ENCODE results near the gene UMAD1. TPM values are rescaled to one million over a fixed set of nuclear protein-coding genes. Genes with fewer than 3 reads are reported as not detected.
A peak's percentile ranks its signal among the peaks of the same experiment; 100 is the strongest.
"Not testable (repeated sequence)": the region's sequence is repeated elsewhere in the genome, so short reads cannot be mapped to it uniquely, and the experiment has no call there.

The UMAD1 gene
- total RNA-seq, 1 experiment from 2014 or later: 15.6 TPM

DNA sequence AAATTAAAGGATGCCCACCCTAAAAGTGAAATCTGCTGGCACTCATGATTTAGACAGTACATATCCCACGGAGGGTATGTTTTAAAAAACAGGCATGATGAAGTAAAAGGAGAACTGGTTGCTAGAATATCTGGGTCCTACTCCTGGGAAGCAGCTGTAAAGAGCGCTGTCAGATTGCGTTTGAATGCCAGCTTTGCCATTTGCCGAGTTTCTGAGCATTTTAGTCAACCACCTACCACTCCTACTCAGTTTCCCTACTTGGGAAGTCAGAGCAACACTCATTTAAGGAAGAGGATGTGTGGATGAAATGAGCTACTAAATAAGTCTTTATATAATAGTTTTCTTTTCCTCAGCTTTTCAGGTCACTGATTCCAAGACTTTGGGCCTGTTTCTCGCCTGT is 1.1 kb upstream of the UMAD1 start:
- peak in 1 of 2 experiments; percentile 35 for DNase-seq
- Histone ChIP-seq H3K27me3 (no peaks in the 10 kb centered on the region), H3K4me3 (peak overlapping the region; percentile 89), H3K36me3 (no peaks in the 10 kb centered on the region), H3K27ac (peak overlapping the region; percentile 78), H3K9me3 (replicated peaks) (no peaks in the 10 kb centered on the region), H3K4me1 (no peaks in the 10 kb centered on the region)

DNA sequence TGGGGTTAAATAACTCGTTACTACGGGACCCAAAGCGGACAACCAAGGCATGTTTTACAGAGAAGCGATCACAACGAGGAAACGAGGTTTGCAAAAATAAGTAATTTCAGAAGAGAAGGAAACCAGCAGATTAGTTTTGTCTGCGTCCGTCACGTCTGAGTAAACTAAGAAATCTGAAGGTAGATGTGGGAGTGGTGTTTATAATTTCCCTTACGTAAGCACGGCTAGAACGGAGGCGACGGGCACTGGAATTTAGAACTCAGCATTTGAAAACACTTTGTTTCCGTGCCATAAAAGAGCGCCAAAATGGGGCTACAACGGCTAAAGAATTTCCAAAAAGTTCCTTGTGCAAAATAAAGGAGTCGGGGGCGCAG is 718 bp upstream of the UMAD1 start:
- Histone ChIP-seq H3K36me3 (no peaks in the 10 kb centered on the region), H3K9me3 (replicated peaks) (no peaks in the 10 kb centered on the region), H3K4me3 (peak overlapping the region; percentile 89), H3K27me3 (no peaks in the 10 kb centered on the region), H3K27ac (peak overlapping the region; percentile 78), H3K4me1 (no peaks in the 10 kb centered on the region)
- no peak for DNase-seq

DNA sequence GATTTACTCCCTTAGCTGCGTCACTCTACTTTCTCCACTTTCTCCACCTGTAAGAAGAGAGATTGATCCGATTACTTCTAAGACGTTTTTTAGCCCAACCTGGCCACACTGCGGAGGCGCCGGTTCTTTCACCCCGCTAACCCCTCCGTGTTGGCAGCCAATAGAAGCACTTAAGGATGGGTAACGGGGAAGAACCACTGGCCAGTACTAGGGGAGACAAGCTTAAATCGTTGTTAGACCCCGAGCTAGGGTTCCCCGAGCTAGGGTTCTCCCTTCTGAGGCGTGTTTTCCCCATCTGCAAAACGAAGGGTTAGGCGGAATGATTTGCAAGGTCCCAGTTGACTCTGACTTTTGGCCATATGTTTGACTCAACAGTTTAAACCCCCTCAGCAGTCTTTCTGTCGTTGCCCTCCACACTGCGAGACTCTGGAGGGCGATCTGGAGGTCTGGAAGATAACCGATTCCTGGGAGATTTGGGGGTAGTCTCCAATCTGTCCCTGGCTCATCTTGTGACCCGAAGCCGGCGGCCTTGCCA is 644 bp downstream of the UMAD1 start:
- DNase-seq: peak in 1 of 2 experiments; percentile 48
- Histone ChIP-seq H3K27ac (peak overlapping the region; percentile 78), H3K9me3 (replicated peaks) (no peaks in the 10 kb centered on the region), H3K4me1 (no peaks in the 10 kb centered on the region), H3K4me3 (peak overlapping the region; percentile 89), H3K36me3 (no peaks in the 10 kb centered on the region), H3K27me3 (no peaks in the 10 kb centered on the region)

DNA sequence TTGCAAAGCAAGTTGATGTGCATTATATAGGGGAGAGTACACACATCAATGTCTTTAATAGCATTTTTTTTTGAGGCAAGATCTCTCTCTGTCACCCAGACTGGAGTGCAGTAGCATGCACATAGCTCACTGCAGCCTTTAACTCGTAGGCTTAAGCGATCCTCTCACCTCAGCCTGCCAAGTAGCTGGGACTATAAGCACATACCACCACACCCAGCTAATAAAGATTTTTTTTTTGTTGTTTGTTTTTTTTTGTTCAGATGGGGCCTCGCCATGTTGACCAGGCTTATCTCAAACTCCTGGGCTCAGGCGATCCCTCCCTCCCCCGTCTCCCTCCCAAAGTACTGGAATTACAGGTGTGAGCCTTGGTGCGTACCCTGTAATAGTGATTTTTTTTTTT is 1.5 kb downstream of the UMAD1 start:
- H3K4me3 ChIP-seq: no peak overlapping the region
- H3K4me1 ChIP-seq: no peaks in the 10 kb centered on the region
- DNase-seq: no peak
- H3K27me3 ChIP-seq: no peaks in the 10 kb centered on the region
- H3K36me3 ChIP-seq: no peaks in the 10 kb centered on the region
- H3K27ac ChIP-seq: no peak overlapping the region
- H3K9me3 ChIP-seq (replicated peaks): no peaks in the 10 kb centered on the region

DNA sequence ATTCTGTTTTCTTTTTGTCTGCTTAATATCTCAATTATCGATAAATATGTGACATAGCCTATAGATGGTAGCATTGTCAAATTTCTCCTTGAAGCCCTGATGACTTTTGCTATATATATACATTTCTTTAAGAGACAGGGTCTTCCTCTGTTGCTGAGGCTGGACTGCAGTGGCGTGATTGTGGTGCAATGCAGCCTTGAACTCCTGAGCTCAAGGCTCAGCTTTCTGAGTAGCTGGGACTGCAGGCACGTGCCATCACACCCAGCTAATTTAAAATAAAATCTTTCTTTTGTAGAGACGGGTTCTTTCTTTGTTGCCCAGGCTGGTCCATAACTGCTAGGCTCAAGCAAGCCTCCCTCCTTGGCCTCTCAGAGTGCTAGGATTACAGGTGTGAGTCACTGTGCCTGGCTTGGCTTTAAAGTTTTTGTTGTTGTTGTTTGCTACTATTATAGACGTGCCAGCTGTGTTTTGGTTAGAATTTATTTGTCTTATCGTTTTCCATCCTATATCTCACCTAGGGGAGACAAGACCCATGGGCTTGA is 7.0 kb downstream of the UMAD1 start:
- H3K36me3 ChIP-seq: no peaks in the 10 kb centered on the region
- no peaks in the 10 kb centered on the region for H3K9me3 ChIP-seq (replicated peaks)
- no peaks in the 10 kb centered on the region for H3K27me3 ChIP-seq

DNA sequence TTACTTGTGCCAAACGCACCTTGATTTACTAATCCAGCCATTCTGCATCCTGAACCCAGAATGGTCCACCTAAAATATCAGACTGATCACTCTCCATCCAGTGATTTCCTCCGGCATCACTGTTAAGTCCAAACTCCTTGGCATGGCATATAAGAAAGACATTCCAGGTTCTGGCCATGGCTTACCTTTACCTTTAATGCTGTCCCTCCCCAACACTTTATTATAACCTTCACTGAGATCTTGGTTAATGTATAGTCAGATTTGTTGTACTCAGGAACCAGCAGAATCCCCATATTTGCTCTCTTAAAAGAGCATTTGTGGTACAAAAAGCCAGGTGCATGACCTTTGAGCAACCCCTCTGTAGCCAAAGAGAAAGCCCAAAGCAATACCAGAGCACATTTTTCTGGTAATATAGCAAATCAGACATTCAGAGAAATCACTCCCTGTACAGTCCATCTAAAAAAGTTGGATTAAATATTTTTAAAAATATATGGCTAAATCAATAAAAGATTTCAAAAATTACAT is 10.2 kb downstream of the UMAD1 start:
- Histone ChIP-seq H3K4me1 (no peaks in the 10 kb centered on the region), H3K27me3 (no peaks in the 10 kb centered on the region), H3K27ac (no peak overlapping the region), H3K4me3 (no peak overlapping the region), H3K9me3 (replicated peaks) (no peaks in the 10 kb centered on the region), H3K36me3 (no peaks in the 10 kb centered on the region)
- no peak for DNase-seq

More for the DNA sequence above, 7.0 kb downstream of the UMAD1 start:
- H3K27ac ChIP-seq: no peak overlapping the region
- no peak for DNase-seq
- no peak overlapping the region for H3K4me3 ChIP-seq
- H3K4me1 ChIP-seq: no peaks in the 10 kb centered on the region

DNA sequence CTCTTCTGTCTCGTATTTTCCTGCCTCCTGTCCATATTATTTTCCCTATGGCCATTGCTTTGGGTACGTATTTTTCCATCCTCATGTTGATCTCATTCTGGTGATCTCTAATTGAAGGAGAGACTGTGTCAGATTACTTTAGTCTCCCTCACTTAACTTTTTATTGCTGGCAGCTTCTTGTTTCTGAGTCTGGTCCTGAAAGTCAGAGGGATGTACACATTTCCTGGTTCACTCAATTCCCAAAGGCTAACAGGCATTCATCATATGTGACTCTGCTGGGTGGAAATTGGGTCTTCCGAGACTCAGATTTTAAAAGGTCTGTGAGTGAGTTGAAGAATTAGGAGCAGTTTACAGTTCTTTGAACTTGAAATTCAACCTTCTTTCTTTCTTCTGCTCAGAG is 10.9 kb downstream of the UMAD1 start:
- Histone ChIP-seq H3K9me3 (replicated peaks) (no peaks in the 10 kb centered on the region), H3K27me3 (no peaks in the 10 kb centered on the region), H3K4me3 (no peak overlapping the region), H3K36me3 (no peaks in the 10 kb centered on the region), H3K27ac (no peak overlapping the region), H3K4me1 (no peaks in the 10 kb centered on the region)
- DNase-seq: no peak

DNA sequence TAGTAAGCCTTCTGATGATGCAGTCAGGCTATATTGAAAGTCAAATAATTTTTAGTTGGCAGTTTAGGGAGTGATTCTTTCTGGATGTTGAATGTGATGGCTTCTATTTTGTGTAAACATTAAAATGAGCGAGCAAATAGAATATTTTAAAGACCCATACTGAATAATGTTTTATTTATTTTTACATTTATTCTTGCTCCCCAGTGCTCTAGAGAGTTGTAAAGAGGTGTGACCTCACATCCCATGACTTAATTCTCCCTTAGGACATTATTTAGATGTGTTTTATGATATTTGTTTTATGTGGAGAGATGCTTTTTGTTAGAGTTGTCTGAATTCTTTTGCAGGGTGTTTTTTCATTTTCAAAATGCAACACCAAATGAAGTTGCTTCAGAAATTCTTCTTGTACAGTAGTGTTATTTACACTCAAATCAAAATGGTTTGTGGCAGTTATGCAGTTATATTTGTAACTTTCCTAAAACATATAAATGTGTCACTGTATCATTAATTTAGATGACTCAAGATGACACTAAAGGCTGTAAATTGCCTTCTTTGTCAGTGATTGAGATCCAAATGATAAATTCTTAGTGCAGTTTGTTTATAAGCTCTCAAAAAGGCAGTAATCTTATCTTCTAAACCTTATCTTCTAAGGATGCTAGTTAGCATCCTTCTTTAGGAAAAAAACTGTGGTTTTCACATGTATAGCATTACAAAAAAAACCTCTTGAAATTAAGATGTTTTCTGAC is 12.4 kb downstream of the UMAD1 start:
- H3K27me3 ChIP-seq: no peaks in the 10 kb centered on the region
- H3K27ac ChIP-seq: no peak overlapping the region
- H3K36me3 ChIP-seq: no peaks in the 10 kb centered on the region
- no peaks in the 10 kb centered on the region; the same call in 1 of the 2 replicates for H3K9me3 ChIP-seq (replicated peaks)
- no peaks in the 10 kb centered on the region for H3K4me1 ChIP-seq
- H3K4me3 ChIP-seq: no peak overlapping the region
- DNase-seq: no peak

DNA sequence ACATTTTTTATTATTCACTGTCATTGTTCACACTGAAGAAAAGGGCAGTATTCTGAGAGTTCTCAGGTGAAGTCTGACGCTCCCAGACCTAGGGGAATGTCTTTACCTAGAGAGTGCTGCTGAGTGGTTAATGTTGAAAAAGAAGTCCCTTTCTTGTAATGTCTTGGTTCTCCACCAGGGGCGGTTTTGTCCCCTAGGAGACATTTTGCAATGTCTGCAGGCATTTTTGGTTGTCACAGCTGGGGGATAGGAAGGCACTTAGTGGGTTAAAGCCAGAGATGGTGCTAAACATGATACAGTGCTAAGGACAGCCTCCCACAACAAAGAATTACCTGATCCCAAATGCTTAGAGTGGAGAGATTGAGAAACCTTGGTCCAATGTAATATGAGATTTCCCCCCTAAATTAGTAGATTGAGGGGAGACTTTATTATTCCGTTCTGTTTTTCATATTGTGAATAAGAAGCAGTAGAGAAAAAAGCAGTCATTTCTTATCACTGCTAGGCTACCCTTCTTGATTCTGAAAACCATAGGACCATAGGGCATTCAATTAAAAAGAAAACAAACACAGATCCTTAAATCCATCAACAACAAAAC is 13.1 kb downstream of the UMAD1 start:
- Histone ChIP-seq H3K4me1 (no peaks in the 10 kb centered on the region), H3K9me3 (replicated peaks) (no peaks in the 10 kb centered on the region; the same call in 1 of the 2 replicates), H3K27me3 (no peaks in the 10 kb centered on the region), H3K27ac (no peak overlapping the region), H3K4me3 (no peak overlapping the region), H3K36me3 (no peaks in the 10 kb centered on the region)
- DNase-seq: peak; percentile 36 to 62

DNA sequence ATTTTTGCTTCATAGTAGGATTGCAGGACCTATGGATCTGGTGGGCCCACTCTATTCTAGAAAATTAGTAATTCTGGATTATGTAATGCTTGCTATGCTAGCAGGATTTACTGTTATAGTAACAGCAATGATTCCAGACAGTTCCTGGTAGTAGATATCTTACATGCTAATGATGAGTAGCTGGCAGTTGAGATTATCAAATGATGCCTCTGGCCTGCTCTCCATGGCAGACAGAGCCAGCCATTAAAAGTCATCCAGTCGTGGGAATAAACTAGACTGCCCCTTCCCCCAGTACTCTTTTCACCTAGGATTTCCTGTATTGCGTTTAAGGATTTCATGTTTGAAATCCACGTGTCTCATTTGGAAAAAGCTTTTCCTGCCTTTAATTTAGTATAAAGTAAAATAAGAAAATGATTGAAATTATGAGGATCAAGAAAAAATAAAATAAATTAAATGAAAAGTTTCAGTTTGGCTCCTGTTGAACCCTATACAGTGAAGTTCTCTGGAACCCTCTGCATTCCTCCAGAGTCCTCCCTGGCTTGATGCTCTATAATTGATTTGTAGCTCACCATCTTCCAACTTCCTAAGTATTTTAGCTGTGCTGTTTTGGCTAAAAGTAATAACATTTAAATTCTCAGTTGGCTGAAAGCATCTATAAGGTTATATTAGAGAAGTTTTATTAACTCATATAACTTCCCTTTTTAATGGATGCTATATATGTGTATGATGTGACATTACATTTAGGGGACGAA is 14.6 kb downstream of the UMAD1 start:
- Histone ChIP-seq H3K9me3 (replicated peaks) (no peaks in the 10 kb centered on the region; the same call in 1 of the 2 replicates), H3K27me3 (no peaks in the 10 kb centered on the region), H3K4me3 (no peak overlapping the region), H3K36me3 (no peaks in the 10 kb centered on the region), H3K27ac (no peak overlapping the region), H3K4me1 (no peaks in the 10 kb centered on the region)
- DNase-seq: no peak

DNA sequence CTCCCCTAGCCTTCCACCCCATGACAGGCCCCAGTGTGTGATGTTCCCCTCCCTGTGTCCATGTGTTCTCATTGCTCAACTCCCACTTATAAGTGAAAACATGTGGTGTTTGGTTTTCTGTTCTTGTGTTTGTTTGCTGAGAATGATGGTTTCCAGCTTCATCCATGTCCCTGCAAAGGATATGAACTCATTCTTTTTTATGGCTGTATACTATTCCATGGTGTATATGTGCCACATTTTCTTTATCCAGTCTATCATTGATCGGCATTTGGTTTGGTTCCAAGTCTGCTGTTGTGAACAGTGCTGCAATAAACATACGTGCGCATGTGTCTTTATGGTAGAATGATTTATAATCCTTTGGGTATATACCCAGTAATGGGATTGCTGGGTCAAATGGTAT is 15.9 kb downstream of the UMAD1 start:
- not testable (repeated sequence) for H3K4me1 ChIP-seq; H3K36me3 ChIP-seq; DNase-seq; H3K4me3 ChIP-seq; H3K27me3 ChIP-seq; H3K27ac ChIP-seq; H3K9me3 ChIP-seq (replicated peaks)

DNA sequence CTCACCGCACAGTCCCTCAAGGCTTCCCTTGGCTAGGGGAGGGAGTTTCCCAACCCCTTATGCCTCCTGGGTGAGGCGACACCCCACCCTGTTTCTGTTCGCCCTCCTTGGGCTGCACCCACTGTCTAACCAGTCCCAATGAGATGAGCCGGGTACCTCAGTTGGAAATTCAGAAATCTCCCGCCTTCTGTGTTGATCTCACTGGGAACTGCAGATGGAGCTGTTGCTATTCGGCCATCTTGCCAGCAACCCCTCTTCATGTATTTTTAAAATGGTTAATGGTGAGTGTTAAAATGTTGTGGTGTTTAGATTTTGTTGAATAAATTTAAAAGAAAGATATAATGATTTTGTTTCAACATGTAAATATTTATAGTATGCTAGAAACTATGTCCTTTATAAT is 22.0 kb downstream of the UMAD1 start:
- Histone ChIP-seq H3K9me3 (replicated peaks) (no peaks in the 10 kb centered on the region; the same call in 1 of the 2 replicates), H3K36me3 (no peaks in the 10 kb centered on the region), H3K27me3 (no peaks in the 10 kb centered on the region), H3K4me3 (no peak overlapping the region), H3K27ac (no peak overlapping the region), H3K4me1 (no peaks in the 10 kb centered on the region)
- DNase-seq: peak in 1 of 2 experiments; percentile 48

DNA sequence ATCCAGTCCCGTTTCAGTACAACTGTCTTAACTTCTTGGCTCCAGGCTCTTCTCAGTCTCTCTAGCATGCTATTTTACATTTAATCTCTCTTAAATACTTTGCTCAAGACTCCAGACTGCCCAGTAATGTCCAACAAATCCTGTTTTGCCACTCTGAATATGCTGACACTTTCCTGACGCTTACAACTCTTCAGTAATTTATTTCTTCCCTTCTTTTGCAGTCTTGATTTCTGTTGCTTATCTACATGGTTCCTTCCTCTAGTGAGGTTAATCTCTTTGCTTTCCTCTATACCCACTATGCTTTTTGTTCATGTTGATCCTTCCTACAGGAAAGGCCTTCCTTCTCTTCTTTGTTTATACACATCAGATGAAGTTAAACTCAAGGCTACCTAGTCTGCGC is 23.7 kb downstream of the UMAD1 start:
- Histone ChIP-seq H3K27ac (no peak overlapping the region), H3K4me1 (no peaks in the 10 kb centered on the region), H3K4me3 (no peak overlapping the region), H3K27me3 (no peaks in the 10 kb centered on the region), H3K9me3 (replicated peaks) (no peaks in the 10 kb centered on the region), H3K36me3 (no peaks in the 10 kb centered on the region)
- DNase-seq: no peak

DNA sequence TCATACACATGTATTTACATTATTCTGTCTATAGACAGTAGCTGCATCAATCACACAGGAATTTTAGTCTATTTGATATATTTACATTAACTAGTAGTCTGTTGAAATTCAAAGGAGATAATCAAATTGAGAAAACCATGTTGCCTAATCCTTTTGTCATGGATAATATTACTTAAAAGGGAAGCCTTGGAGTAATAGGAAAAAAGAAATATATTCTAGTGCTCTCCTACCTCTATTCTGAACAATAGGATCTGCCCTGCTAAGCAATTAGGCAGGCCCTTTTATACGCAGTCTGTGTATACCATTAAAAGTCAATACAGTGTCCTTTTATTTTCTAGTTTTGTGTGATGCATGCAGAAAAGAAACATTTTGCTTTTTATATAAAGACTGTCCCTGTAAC is 24.5 kb downstream of the UMAD1 start:
- H3K27me3 ChIP-seq: no peaks in the 10 kb centered on the region
- H3K4me3 ChIP-seq: no peak overlapping the region
- no peaks in the 10 kb centered on the region for H3K9me3 ChIP-seq (replicated peaks)
- H3K27ac ChIP-seq: no peak overlapping the region
- no peak for DNase-seq
- H3K4me1 ChIP-seq: no peaks in the 10 kb centered on the region
- no peaks in the 10 kb centered on the region for H3K36me3 ChIP-seq

DNA sequence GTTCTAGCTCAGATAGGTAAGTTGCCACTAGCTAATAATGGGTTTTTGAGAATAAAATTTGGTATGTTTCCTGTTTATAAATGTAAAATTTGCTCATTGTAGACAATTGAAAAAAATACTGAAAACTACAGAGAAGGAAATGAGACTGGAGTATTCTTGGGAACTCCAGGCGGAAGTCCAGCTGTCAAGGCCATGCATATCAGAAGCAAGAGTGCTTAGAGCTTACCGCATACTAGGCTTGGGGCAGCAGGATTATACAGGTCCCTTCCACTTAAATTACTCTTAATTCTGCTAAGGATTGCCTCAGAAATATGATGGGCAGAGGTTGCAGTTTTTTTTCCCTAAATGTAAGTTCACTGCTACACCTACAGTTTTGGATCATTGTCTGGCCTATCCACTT is 26.6 kb downstream of the UMAD1 start:
- DNase-seq: no peak
- H3K27ac ChIP-seq: no peak overlapping the region
- H3K9me3 ChIP-seq (replicated peaks): no peaks in the 10 kb centered on the region
- no peak overlapping the region for H3K4me3 ChIP-seq
- H3K4me1 ChIP-seq: no peaks in the 10 kb centered on the region
- no peaks in the 10 kb centered on the region for H3K27me3 ChIP-seq
- no peaks in the 10 kb centered on the region for H3K36me3 ChIP-seq
